AG09309 (cell line): ENCODE data around the gene RCL1.

Experiments
- DNase-seq: peaks from one replicate; pipeline ENCODE4 v3.0.0-alpha.2; 2010; ENCODE audit warnings: low read depth
- H3K4me3 ChIP-seq: 2 replicates; pipeline ENCODE4 v1.5.1; 2011; ENCODE audit warnings: mild to moderate bottlenecking, low read depth, low read length, moderate library complexity; ENCODE audit not compliant: control insufficient read depth
- CTCF ChIP-seq: IDR thresholded peaks from 2 replicates; pipeline ENCODE4 v1.5.1; 2011; ENCODE audit warnings: mild to moderate bottlenecking, low read depth, low read length, inconsistent platforms; ENCODE audit not compliant: insufficient read depth, control insufficient read depth; ENCODE audit errors: missing control alignments

RCL1 gene

GRCh38 chr9:4755026-4755609 lies 37.6 kb upstream of the RCL1 start:
- H3K4me3 ChIP-seq = no peak overlapping the region
- DNase-seq = no peak
- TF ChIP-seq CTCF = no peak

GRCh38 chr9:4756420-4756819 lies 36.3 kb upstream of the RCL1 start:
- no peak for TF ChIP-seq CTCF
- H3K4me3 ChIP-seq = no peak overlapping the region
- DNase-seq = no peak

- no peak for DNase-seq
- TF ChIP-seq CTCF = no peak
- no peak overlapping the region for H3K4me3 ChIP-seq
Observed at GRCh38 chr9:4760122-4760521, 32.6 kb upstream of the RCL1 start.

GRCh38 chr9:4762108-4762885 lies 30.4 kb upstream of the RCL1 start:
- DNase-seq = peak; percentile 43
- H3K4me3 ChIP-seq = no peak overlapping the region
- peak; percentile 80 for TF ChIP-seq CTCF

GRCh38 chr9:4762886-4763541 lies 29.7 kb upstream of the RCL1 start:
- DNase-seq = no peak
- TF ChIP-seq CTCF = no peak
- H3K4me3 ChIP-seq = no peak overlapping the region

- DNase-seq = no peak
- no peak for TF ChIP-seq CTCF
- no peak overlapping the region for H3K4me3 ChIP-seq
Observed at GRCh38 chr9:4764033-4764432, 28.7 kb upstream of the RCL1 start.
